H1 (cell line): ENCODE data around the gene SPEM3. TPM values are rescaled to one million over a fixed set of nuclear protein-coding genes. Genes with fewer than 3 reads are reported as not detected.

ENCODE experiments used
- CTCF ChIA-PET: fragments of 300-600 bp; sonication (Branson Sonifier 250); formaldehyde crosslinking; loops from one replicate; lab custom pipeline; 2021; ENCODE audit not compliant: partially characterized antibody; lab: Charles Lee
- POLR2A ChIA-PET: fragments of 300-600 bp; sonication (Branson Sonifier 250); formaldehyde crosslinking; loops from one replicate; lab custom pipeline; 2021; ENCODE audit warnings: inconsistent platforms; ENCODE audit not compliant: partially characterized antibody; lab: Charles Lee
- DNase-seq, 2 experiments: peaks; one replicate each; pipeline versions ENCODE4 v3.0.0 to v3.0.0-alpha.2; 2010 to 2022; ENCODE audit warnings: low spot score in 2 of 2, low read depth in 1 of 2, mixed read lengths in 1 of 2
- FAIRE-seq: peaks from 2 replicates; lab custom pipeline; 2011; peaks lifted over from hg19 to GRCh38; lab: Jason Lieb, UNC
- H2AFZ ChIP-seq: 2 replicates; pipeline ENCODE4 v1.8.1; 2012; ENCODE audit warnings: low read length, inconsistent platforms
- H2AK5ac ChIP-seq: 2 replicates; pipeline ENCODE4 v1.6.1; 2013; ENCODE audit warnings: low read depth, low read length
- H2BK120ac ChIP-seq: replicated peaks from 2 replicates; pipeline ENCODE3; 2013; ENCODE audit warnings: low read depth, low read length, inconsistent platforms
- H2BK12ac ChIP-seq: 2 replicates; pipeline ENCODE4 v1.6.1; 2013; ENCODE audit warnings: low read depth, low read length
- H2BK15ac ChIP-seq: 2 replicates; pipeline ENCODE4 v1.6.1; 2013; ENCODE audit warnings: low read length
- H2BK20ac ChIP-seq: 2 replicates; pipeline ENCODE4 v1.6.1; 2013; ENCODE audit warnings: low read length
- H2BK5ac ChIP-seq: 2 replicates; pipeline ENCODE4 v1.6.1; 2013; ENCODE audit warnings: low read depth, low read length
- H3K14ac ChIP-seq: 2 replicates; pipeline ENCODE4 v1.6.1; 2013; ENCODE audit warnings: inconsistent platforms; ENCODE audit not compliant: insufficient read length
- H3K18ac ChIP-seq: 2 replicates; pipeline ENCODE4 v1.6.1; 2013; ENCODE audit warnings: low read length; ENCODE audit errors: extremely low read depth
- H3K23ac ChIP-seq: 2 replicates; pipeline ENCODE4 v1.6.1; 2013; ENCODE audit warnings: inconsistent platforms; ENCODE audit not compliant: insufficient read length
- H3K23me2 ChIP-seq: 2 replicates; pipeline ENCODE4 v1.6.1; 2013; ENCODE audit warnings: low read depth, low read length
- H3K27ac ChIP-seq: 2 replicates; pipeline ENCODE4 v1.6.1; 2011; ENCODE audit warnings: low read depth, low read length, inconsistent platforms
- H3K27me3 ChIP-seq, 4 experiments: replicated peaks in 1 of 4; 1 replicate in 1 of 4; 2 replicates in 3 of 4; pipeline versions ENCODE4 v1.6.1 to v1.8.1; 2011 to 2013; ENCODE audit warnings: low read length in 3 of 4, mild to moderate bottlenecking in 3 of 4, inconsistent platforms in 2 of 4, mixed read lengths in 2 of 4, moderate library complexity in 1 of 4; ENCODE audit not compliant: control insufficient read depth in 3 of 4, insufficient read depth in 3 of 4; ENCODE audit errors: extremely low read depth in 1 of 4
- H3K36me3 ChIP-seq, 4 experiments: 2 replicates each; pipeline versions ENCODE4 v1.6.1 to v1.8.1; 2011 to 2013; ENCODE audit warnings: mild to moderate bottlenecking in 4 of 4, low read length in 3 of 4, moderate library complexity in 2 of 4, control low read depth in 1 of 4, inconsistent platforms in 1 of 4; ENCODE audit not compliant: insufficient read depth in 4 of 4, control insufficient read depth in 2 of 4
- H3K4ac ChIP-seq: replicated peaks from 2 replicates; pipeline ENCODE3; 2013; ENCODE audit warnings: low read length, low read depth, mixed read lengths, inconsistent platforms; ENCODE audit not compliant: insufficient read length
- H3K4me1 ChIP-seq, 4 experiments: replicated peaks in 1 of 4; 1 replicate in 1 of 4; 2 replicates in 3 of 4; pipeline versions ENCODE4 v1.6.1 to v1.8.1; 2011 to 2013; ENCODE audit warnings: low read length in 3 of 4, inconsistent platforms in 2 of 4, mixed read lengths in 1 of 4; ENCODE audit not compliant: insufficient read depth in 4 of 4, control insufficient read depth in 3 of 4
- H3K4me2 ChIP-seq, 2 experiments: 2 replicates each; pipeline versions ENCODE4 v1.6.1 to v1.8.1; 2011 to 2013; ENCODE audit warnings: low read depth in 2 of 2, low read length in 2 of 2, control low read depth in 1 of 2, inconsistent platforms in 1 of 2, mild to moderate bottlenecking in 1 of 2; ENCODE audit not compliant: insufficient read depth in 1 of 2
- H3K4me3 ChIP-seq, 4 experiments: fragments of 200-600, 300-600 bp in 1 of 4; sonication (generic), shearing (Covaris generic), sonication (Bioruptor Twin) in 1 of 4; 2 replicates each; pipeline versions ENCODE4 v1.5.1 to v1.8.1; 2011 to 2016; ENCODE audit warnings: low read length in 4 of 4, low read depth in 3 of 4, control low read depth in 2 of 4, inconsistent platforms in 2 of 4, mild to moderate bottlenecking in 2 of 4, mixed read lengths in 1 of 4, moderate library complexity in 1 of 4; ENCODE audit not compliant: insufficient read depth in 2 of 4; ENCODE audit errors: extremely low read depth in 1 of 4
- H3K56ac ChIP-seq: replicated peaks from 2 replicates; pipeline ENCODE3; 2013; ENCODE audit warnings: low read depth, mild to moderate bottlenecking, mixed read lengths, low read length, inconsistent platforms; ENCODE audit not compliant: insufficient read length
- H3K79me1 ChIP-seq: 2 replicates; pipeline ENCODE4 v1.6.1; 2013; ENCODE audit warnings: low read depth, low read length, control low read depth
- H3K79me2 ChIP-seq, 2 experiments: 2 replicates each; pipeline versions ENCODE4 v1.6.1 to v1.8.1; 2012 to 2013; ENCODE audit warnings: low read length in 2 of 2, mild to moderate bottlenecking in 2 of 2, inconsistent platforms in 1 of 2; ENCODE audit not compliant: insufficient read depth in 2 of 2, control insufficient read depth in 1 of 2
- H3K9ac ChIP-seq, 4 experiments: replicated peaks in 1 of 4; 1 replicate in 1 of 4; 2 replicates in 3 of 4; pipeline versions ENCODE4 v1.6.1 to v1.8.1; 2011 to 2013; ENCODE audit warnings: low read depth in 3 of 4, low read length in 3 of 4, control low read depth in 2 of 4, mild to moderate bottlenecking in 2 of 4, moderate library complexity in 2 of 4, inconsistent platforms in 1 of 4; ENCODE audit errors: extremely low read depth in 1 of 4
- H3K9me3 ChIP-seq, 2 experiments: 2 replicates each; pipeline versions ENCODE4 v1.6.1 to v1.8.1; 2012 to 2013; ENCODE audit warnings: mild to moderate bottlenecking in 2 of 2, moderate library complexity in 2 of 2, control low read depth in 1 of 2, inconsistent platforms in 1 of 2, low read depth in 1 of 2, low read length in 1 of 2, mixed read lengths in 1 of 2; ENCODE audit not compliant: insufficient read depth in 2 of 2
- H4K20me1 ChIP-seq, 2 experiments: replicated peaks in 1 of 2; 2 replicates each; pipeline versions ENCODE3 to v1.8.1; 2011 to 2013; ENCODE audit warnings: inconsistent platforms in 2 of 2, low read length in 2 of 2, mild to moderate bottlenecking in 1 of 2; ENCODE audit not compliant: insufficient read depth in 2 of 2, control insufficient read depth in 1 of 2
- H4K5ac ChIP-seq: 2 replicates; pipeline ENCODE4 v1.6.1; 2013; ENCODE audit warnings: low read length, low read depth, mixed read lengths, inconsistent platforms; ENCODE audit not compliant: insufficient read length
- H4K8ac ChIP-seq: 2 replicates; pipeline ENCODE4 v1.8.0; 2013; ENCODE audit warnings: mild to moderate bottlenecking, moderate library complexity, low read length, inconsistent platforms; ENCODE audit not compliant: insufficient read depth; ENCODE audit errors: extremely low read depth
- H4K91ac ChIP-seq: replicated peaks from 2 replicates; pipeline ENCODE3; 2013; ENCODE audit warnings: low read length, mixed read lengths, inconsistent platforms; ENCODE audit not compliant: insufficient read length
- BCL11A ChIP-seq, 2 experiments: IDR thresholded peaks; one replicate each; pipeline ENCODE4 v1.6.1; 2011; ENCODE audit warnings: low read depth in 2 of 2, low read length in 2 of 2, mild to moderate bottlenecking in 2 of 2
- MAX ChIP-seq: IDR thresholded peaks from 2 replicates; pipeline ENCODE4 v1.6.1; 2012; ENCODE audit warnings: inconsistent platforms
- RXRA ChIP-seq: IDR thresholded peaks from 2 replicates; pipeline ENCODE4 v1.6.1; 2011; ENCODE audit warnings: low read depth, mild to moderate bottlenecking, low read length, moderate library complexity; ENCODE audit not compliant: insufficient read depth
- WGBS, 2 experiments: shearing (Covaris generic) in 1 of 2; methylation state at CpG; one replicate each; pipeline versions ENCODE4 v1.1.6 to v1.1.7; 2013 to 2015; ENCODE audit warnings: low lambda C conversion rate in 2 of 2, mixed read lengths in 2 of 2, inconsistent platforms in 1 of 2, low coverage in 1 of 2, missing lambda C conversion rate in 1 of 2; ENCODE audit not compliant: insufficient replicate concordance in 2 of 2, insufficient coverage in 1 of 2, insufficient read length in 1 of 2; ENCODE audit errors: extremely low coverage in 1 of 2, missing lambda C conversion rate in 1 of 2; 5-methylcytosine and 5-hydroxymethylcytosine counted together
- polyA plus RNA-seq, 7 experiments: library from polyadenylated mRNA; depleted of rRNA in 3 of 7; stranded (reverse) in 5 of 7; unstranded in 2 of 7; fragments of >200 nt in 5 of 7; fragments of 200-250 nt in 2 of 7; gene quantifications; 1 replicate in 5 of 7; 2 replicates in 1 of 7; 4 replicates in 1 of 7; pipeline versions ENCODE4 v1.2.1 to v1.2.3, GENCODE V29; 2011 to 2013; ENCODE audit warnings: missing spikeins in 2 of 7, mixed read lengths in 2 of 7
- total RNA-seq: library from RNA; stranded (reverse); fragmentation: NEBNext Ultra II Directional; extraction: Animal tissue kit (Norgen Biotek cat#: 25700); gene quantifications from 2 replicates; pipeline ENCODE4 v1.2.1, GENCODE V29; 2021

The SPEM3 gene
- total and polyA plus RNA-seq, 2 of the 8 experiments (the other 6 are each of a cell fraction or from before 2014, with no cell fraction given), result 0.02 TPM; not detected in 1

- DNase-seq, result no peak
- H3K27ac ChIP-seq, result no peak overlapping the region
- peaks cover 0 to 5% of the 10 kb centered on the region in 2 experiments; a peak in 1 of 4 replicates for H3K79me2 ChIP-seq
- no peak overlapping the region for H3K4ac ChIP-seq
- H3K27me3 ChIP-seq, result no peaks in the 10 kb centered on the region; a peak in 1 of 7 replicates
- no peak overlapping the region for H3K23ac ChIP-seq
- H4K8ac ChIP-seq, result no peak overlapping the region; the same call in 1 of the 2 replicates
- H3K18ac ChIP-seq, result peak overlapping the region; percentile 78
- no peak overlapping the region for H2BK15ac ChIP-seq
- no peak for FAIRE-seq
- no peak overlapping the region for H4K5ac ChIP-seq
- peak overlapping the region; percentile 56 for H3K56ac ChIP-seq
- H3K4me3 ChIP-seq, result peak overlapping the region; percentile 1 to 44 (median 22); a peak in 5 of 8 replicates
- H2AK5ac ChIP-seq, result peak overlapping the region; percentile 53; the same call in 1 of the 2 replicates
- H3K14ac ChIP-seq, result no peak overlapping the region
- no peak overlapping the region for H2BK120ac ChIP-seq
- H3K4me1 ChIP-seq, result peaks cover 0 to 20% (median 11%) of the 10 kb centered on the region in 4 experiments; a peak in 5 of 7 replicates
- peaks cover 14% of the 10 kb centered on the region; the same call in 1 of the 2 replicates for H3K23me2 ChIP-seq
- 54% methylated on average over 31 of the region's 58 CpGs; no CpG with 5 or more reads in 1 of the 2 experiments for WGBS, 2 experiments
- H2BK12ac ChIP-seq, result peak overlapping the region; percentile 84; the same call in 1 of the 2 replicates
- CTCF ChIA-PET, result interaction anchor here (0.8 to 1.5 kb wide), 5 partner anchors 23 to 152 kb away, joined by 3 to 4 read pairs (median 3); no protein-coding TSS in a partner anchor
- 0 out of 2 replicates have a peak overlapping the region, but pooled peaks have one; percentile 32 for H2BK20ac ChIP-seq
- H3K9me3 ChIP-seq, result no peaks in the 10 kb centered on the region
- TF ChIP-seq MAX, result peak; percentile 50; the same call in 1 of the 2 replicates
- TF ChIP-seq RXRA, result no peak
- TF ChIP-seq BCL11A (IDR thresholded peaks at IDR 0.05; ENCODE audit: low read depth in 2 of 2, low read length in 2 of 2), result no peak
- no peak overlapping the region for H2AFZ ChIP-seq
- peak overlapping the region; percentile 43 to 90 for H3K4me2 ChIP-seq
- H2BK5ac ChIP-seq, result no peak overlapping the region
- POLR2A ChIA-PET, result interaction anchor here (0.6 to 8.2 kb wide), 14 partner anchors 11 to 170 kb away, joined by 3 to 66 read pairs (median 3); partner anchors contain the start of genes ACAP1, FGF11, POLR2A and TMEM102
- H4K20me1 ChIP-seq, result peaks cover 0 to 19% of the 10 kb centered on the region in 2 experiments
- peak overlapping the region in 1 of 4 experiments; percentile 14; a peak in 1 of 7 replicates for H3K9ac ChIP-seq
- H3K79me1 ChIP-seq, result peaks cover 4% of the 10 kb centered on the region; the same call in 1 of the 2 replicates
- peak overlapping the region; percentile 71 for H4K91ac ChIP-seq
- H3K36me3 ChIP-seq, result peaks cover 2 to 22% (median 17%) of the 10 kb centered on the region in 4 experiments; a peak in 5 of 8 replicates
Measured at GRCh38 chr17:7408252-7408727, 20.4 kb upstream of the SPEM3 start.
